RCC 7860 (cell line): Measurements from ENCODE around the gene DEFB114.
"Not testable (repeated sequence)": the region's sequence is repeated elsewhere in the genome, so short reads cannot be mapped to it uniquely, and the experiment has no call there.

Experiments used
- DNase-seq: peaks from one replicate; pipeline ENCODE4 v3.0.0-alpha.2; 2015; ENCODE audit warnings: low spot score
- FAIRE-seq: peaks from 2 replicates; lab custom pipeline; 2012; peaks lifted over from hg19 to GRCh38; lab: Jason Lieb, UNC

The DEFB114 gene, protein sequence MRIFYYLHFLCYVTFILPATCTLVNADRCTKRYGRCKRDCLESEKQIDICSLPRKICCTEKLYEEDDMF

DNA sequence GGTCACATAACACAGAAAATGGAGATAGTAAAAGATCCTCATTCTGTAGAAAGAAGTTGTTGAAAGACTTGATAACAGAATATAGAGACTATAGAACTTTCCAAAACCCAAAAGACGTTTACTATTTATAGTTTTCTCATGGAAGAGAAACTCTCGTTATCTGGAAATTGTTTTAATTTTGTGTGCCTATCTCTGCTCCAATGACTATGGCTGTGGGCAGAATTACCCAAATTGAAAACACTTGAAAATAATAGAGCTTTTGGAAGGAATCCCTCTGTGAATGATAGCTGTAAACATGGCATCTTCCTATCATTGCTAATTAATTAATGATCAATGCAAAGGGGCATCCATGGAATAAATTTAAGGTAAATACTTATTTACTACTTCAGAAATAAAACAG lies at the start of gene DEFB114:
Gene DEFB114 (minus strand): TSS at position 101 of the 400 bp plus-strand sequence. CDS start 59 bp downstream, at position 42.
- no peak for DNase-seq
- FAIRE-seq = no peak

DNA sequence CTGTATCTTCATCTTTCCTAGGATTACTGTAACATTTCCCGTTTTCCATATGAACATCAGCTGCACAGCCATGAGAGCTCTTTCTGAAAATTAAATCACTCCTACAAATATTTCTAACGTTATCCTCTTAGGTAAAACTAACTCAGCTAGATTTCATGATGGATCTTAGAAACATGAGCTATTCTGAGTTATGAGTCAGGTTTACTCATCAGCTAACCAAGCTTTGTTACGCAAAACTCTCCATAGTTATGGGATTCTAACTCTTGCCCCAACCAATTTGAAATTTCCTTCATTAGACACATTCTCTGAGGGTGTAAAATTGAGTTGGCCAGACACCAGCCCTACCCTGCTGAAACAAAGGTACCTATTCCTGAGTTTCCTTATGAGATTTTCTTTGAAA lies 43.9 kb upstream of the DEFB114 start:
- FAIRE-seq (no peak), DNase-seq (no peak)

DNA sequence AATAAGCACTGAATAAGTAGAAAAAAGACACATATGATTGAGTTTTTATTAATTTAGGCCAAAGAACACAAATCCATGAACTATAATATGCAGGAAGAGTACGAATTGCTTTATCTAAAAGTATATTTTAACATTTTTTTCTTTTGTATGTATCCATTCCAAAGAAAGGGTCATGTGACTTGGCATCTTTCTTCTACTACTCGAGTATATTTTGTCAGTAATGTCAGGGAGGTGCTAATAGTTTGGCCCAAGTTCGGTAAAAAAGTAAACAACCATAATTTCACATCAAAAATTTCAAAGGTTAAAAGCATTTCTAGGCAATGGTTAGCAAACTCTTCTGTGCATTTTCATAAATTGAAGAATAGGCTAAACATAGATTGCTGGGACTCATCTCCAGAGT lies 39.2 kb upstream of the DEFB114 start:
- FAIRE-seq (no peak), DNase-seq (no peak)

DNA sequence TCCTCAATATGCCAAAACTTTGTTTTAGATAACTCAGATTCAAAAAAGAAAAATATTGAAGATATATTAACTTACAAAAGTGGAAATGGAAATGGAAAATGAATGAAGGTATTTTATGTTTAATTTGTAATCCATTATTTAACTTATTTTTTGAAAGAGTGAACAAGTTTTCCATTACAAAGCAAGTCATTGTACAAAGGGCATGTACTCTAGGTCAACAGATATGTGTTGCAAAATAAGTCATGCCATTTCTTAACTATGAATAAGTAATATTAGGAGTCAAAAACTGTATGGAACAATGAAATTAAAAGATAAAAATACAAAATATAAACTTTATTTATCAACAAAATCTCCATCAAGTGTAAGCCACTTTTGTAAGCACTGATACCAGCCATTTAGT lies 31.3 kb upstream of the DEFB114 start:
- DNase-seq = no peak
- no peak for FAIRE-seq

DNA sequence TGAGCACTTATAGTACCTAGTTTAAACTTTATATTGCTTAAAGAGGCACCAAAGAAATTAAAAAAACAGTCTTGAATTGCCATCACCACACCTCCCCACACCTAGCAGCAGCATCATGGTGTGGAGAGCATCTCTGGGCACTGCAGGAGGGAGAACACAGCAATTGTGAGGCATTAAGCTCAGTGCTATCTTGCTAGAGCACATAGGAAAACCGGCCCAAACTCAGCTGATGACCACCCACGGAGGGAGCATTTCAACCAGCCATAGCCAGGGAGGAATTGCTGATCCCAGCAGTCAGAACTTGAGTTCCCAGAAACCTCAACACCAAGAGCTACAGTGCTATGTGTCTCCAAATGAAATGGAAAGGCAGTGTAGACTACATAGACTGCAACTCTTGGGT lies 24.9 kb upstream of the DEFB114 start:
- FAIRE-seq (no peak), DNase-seq (no peak)

DNA sequence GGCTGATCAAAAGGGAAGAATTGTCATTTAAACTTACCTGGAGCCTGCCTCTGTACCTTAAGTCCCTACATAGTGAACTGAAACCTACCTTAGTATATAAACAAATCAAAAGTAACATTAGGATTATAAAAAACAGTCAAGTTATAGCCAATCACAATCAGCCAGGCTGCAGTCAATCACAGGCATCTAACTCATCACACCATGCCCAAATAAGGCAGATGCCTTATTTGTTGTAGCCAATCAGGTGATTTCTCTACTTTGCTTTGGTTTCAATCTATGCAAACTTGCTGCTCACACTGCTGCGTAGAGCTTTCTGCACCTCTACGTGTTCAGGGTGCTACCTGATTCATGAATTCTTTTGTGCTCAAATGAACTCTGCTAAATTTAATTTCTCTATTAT lies 23.8 kb upstream of the DEFB114 start:
- FAIRE-seq = no peak
- no peak for DNase-seq

- no peak for DNase-seq
These were observed 22.6 kb upstream of the DEFB114 start for GRCh38 chr6:49986551-49986950.

DNA sequence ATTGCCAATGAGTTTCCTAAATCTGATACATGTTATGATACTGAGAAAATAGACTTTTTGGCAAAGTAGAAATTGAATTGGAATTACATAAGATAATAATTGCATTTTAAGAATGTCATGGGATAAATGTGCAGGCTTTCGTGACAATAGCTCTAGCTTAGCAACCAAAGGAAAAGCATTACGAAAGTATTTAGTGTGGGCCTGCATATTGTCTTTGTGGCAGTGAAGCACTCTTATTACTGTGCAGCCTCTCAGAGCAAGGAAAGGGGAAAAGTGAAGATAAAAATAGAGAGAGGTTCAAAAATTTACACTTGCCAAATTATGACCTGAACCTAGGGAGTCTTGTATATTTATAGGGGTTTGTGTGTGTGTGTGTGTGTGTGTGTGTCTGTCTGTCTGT lies 18.1 kb upstream of the DEFB114 start:
- no peak for FAIRE-seq

More at GRCh38 chr6:49986551-49986950, 22.6 kb upstream of the DEFB114 start:
- no peak for FAIRE-seq

DNA sequence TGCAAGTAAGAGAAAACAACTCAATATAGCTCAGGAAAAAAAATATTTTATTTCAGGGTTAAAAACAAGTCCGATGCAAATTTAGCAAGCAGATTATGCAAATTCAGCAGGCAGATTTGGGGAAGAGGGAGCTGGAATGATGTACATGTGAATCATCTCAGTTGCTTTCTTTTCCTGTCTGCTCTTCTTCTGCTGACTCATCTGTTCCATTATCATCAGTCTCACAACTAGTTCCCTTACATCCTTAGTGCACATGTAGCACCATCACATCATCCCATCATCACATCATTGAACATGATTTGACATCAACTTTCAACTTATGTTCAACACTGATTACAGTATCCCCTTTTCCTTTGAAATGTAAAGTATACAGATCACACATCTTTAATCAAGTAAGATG lies 16.9 kb upstream of the DEFB114 start:
- FAIRE-seq = no peak
- no peak for DNase-seq

More for the DNA sequence above, 18.1 kb upstream of the DEFB114 start:
- no peak for DNase-seq

DNA sequence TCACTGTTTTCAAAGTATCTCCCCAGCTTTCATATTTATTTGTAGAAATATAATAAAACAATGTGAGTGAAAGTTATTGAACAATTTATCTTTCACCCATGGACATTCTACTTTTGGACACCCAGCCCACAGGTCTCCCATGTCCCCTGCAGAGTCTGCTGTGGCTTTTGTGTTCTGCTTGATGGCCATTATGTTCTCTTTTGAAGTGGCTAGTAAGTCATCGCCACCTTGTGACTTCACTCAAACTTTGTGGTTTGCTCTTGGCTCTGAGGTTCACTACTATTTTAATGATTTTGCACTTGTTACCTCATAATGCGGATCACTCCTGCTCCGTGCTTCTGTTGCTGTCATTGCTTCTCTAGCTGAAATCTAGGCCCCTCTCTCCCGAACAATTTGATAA lies 15.6 kb upstream of the DEFB114 start:
- FAIRE-seq = no peak
- no peak for DNase-seq

DNA sequence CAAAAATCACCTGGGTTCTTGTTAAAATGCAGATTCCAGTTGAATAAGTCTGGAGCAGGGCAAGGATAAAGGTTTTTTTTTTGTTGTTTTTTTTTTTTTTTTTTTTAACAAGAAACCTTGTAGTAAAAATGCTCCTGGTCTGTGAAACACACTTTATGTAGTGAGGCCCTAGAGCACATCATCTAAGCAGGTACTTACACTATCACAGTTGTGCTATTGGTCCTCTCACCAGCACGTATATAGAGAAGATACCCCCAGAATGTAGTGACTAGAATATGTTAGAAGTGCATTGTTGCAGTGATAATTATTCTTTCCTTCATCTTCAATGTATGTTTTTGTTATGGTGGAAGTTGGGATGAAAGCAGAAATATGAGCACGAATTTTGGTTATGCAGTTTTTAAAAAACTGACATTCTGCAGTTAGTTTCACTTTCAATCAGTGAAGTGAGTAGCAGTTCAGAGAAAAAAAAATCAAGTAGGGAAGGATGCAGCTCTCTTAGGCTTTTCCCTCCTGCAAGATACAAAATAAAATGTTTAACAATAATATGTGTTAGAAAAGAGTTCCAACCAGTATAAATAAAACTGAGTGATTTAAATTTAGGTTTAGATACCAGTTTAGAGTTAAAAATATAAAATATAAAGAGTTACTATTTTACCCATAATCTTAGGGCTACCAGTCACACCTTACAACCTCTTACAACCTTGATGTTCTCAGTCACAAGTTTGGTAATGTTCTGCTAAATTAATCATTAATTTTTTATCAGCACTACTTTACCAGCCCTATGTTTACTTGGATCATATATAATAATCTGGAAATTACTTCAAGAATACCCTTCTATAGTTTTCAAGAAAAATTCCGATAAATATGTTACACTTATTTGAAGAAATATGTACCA lies 14.6 kb upstream of the DEFB114 start:
- DNase-seq (no peak), FAIRE-seq (no peak)

DNA sequence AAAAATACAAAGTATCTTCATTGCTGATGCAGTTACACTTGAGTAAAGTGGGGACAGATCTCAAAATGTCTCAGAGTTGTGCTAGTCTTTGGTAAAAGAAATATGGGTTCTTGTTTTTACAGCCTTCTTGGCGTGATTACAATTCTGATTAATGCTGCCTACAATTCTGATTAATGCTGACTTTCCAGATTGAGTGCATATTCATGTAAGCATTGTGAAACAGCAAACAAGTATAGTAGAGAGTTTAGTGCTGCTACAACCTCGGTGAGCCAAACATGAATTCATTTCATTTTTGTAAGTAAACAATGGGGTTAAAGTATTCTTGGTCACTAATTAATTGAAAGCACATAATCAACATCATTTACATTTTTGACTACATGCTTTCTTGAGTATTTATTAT lies 5.6 kb upstream of the DEFB114 start, which contains the start of gene DEFB113:
Gene DEFB113 (minus strand): TSS at position 21 of the 400 bp plus-strand sequence. CDS start 0 bp downstream, at position 21.
- no peak for DNase-seq
- no peak for FAIRE-seq

DNA sequence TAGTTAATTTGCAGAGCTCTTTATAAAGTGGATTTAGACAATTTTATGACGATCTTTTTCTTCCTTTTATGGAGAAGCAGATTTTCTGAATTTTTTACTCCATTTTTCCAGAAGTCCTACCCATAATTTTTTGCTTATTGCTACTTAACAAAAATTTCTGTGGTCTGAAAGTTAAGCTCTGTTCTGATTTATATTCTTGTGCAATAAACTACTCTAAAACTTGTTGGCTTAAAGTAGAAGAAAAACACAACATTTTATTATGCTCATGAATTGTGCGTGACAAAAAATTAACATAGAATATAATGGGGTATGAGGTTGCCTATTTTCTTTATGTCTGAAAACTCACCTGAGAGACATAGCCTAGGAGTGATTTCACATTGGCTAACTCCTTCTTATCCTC lies 2.9 kb upstream of the DEFB114 start:
- DNase-seq = no peak
- no peak for FAIRE-seq

DNA sequence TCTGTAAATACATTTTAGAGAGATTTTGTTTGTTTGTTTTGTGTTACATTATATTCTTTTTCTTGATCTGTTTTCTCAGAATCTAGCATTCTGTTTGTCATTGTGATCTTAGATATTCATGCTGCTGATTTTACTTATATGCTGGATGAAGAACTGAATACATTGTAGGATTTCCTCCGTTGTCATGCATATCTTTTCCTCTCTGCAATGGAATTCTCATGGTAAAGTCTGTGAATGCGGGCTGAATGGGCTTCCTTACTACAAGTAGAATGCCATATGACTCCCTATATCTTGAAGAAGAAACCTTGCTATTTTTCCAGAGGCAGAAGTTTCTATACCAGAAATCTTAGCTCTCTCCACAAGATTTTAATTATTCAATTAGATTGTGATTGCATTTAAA lies 2.4 kb upstream of the DEFB114 start:
- no peak for DNase-seq
- no peak for FAIRE-seq

DNA sequence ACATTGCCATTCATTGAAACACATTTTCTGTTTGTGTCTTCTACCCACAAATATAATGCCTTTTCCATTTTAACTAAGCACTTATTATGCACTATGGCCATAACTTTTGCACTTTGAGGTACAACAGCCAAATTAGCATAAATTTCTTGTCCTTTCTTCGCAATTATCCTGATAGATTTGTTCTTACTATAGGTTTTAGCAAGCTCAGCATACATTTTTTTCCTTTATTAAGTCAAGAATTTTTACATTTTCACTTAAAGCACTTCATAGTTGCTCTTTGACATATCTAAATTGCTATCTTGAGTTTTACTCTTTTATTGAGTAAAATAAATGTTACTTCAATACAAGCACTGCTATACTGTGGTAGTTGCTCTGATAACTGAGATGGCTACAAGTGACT lies 5.8 kb downstream of the DEFB114 start:
- DNase-seq (no peak), FAIRE-seq (no peak)

GRCh38 chr6:49955847-49956246 lies 8.1 kb downstream of the DEFB114 start:
- no peak for FAIRE-seq

DNA sequence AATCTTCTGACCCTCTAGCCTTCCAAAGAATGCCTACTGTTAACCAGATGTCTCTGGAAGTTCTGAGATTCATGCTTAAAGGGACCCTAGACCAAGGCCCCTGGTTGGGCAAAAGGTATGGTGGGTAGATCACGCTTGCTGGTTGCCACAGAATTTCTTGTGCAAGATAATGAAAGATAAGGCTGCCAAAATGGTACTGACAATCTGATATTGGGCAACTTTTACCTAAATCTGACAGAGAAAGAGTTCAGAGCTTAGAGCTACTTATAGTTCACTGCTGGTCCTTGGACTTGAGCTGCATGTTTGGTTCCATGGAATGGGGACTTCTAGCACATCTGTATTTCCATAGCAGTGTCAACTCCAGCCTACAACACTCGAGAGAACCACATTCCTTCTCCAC lies 12.0 kb downstream of the DEFB114 start:
- no peak for DNase-seq
- no peak for FAIRE-seq

More at GRCh38 chr6:49955847-49956246, 8.1 kb downstream of the DEFB114 start:
- DNase-seq = no peak

GRCh38 chr6:49950415-49950751 lies 13.6 kb downstream of the DEFB114 start:
- no peak for DNase-seq
- no peak for FAIRE-seq

DNA sequence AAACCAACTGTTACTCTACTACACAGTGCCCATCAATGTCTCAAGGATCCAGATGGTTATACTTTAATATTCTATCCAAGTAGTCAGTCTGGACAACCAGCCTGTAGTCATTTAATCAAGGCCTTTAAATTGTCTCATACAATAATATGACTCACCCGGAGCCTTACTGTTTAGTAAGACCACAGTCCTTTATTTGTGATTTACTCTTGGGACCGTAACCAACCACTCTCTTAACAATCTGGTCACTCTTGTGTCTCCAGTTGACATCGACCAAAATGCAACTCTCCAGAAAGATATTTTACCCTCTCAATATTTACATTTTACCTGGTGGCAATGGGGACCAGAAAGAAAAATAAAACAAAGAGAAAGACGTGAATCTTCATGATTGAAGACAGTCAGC lies 14.9 kb downstream of the DEFB114 start:
- no peak for DNase-seq
- FAIRE-seq = no peak

- FAIRE-seq = no peak
- DNase-seq = no peak
These were observed 17.1 kb downstream of the DEFB114 start for GRCh38 chr6:49946835-49947234.

DNA sequence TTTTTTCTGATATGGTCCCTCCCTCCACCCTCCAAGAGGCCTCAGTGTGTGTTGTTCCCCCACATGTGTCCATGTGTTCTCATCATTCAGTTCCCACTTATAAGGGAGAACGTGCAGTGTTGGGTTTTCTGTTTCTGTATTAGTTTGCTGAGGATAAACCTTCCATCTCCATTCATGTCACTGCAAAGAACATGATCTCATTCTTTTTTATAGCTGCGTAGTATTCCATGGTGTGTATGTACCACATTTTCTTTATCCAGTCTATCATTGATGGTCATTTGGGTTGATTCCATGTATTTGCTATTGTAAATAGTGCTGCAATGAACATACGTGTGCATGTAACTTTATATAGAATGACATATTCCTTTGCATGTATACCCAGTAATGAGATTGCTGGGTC lies 19.9 kb downstream of the DEFB114 start:
- FAIRE-seq = not testable (repeated sequence)

DNA sequence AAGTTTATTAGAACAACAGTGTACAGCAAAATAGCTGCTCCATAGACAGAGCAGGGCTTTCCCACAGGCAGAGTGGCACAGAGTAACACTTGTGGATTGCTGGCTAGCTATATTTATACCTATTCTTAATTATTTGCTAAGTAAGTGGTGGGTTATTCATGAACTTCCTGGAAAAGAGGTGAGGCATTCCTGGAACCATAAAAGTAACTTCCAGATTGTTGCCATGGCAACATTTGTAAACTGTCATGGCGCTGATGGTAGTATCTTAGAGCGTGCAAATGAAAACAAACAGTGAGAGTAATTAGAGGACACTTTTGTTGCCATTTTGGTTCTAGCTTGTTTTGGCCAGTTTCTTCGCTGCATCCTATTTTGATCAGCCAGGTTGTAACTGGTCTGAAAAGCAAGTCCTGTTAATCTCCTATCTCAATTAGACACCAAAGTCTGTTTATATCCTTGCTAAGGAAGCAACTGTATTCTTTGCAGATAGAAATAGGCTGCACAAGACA lies 23.9 kb downstream of the DEFB114 start:
- DNase-seq = no peak
- FAIRE-seq = no peak

More for the DNA sequence above, 19.9 kb downstream of the DEFB114 start:
- not testable (repeated sequence) for DNase-seq
